ENCODE measurements around the gene CASP8.

DNA sequence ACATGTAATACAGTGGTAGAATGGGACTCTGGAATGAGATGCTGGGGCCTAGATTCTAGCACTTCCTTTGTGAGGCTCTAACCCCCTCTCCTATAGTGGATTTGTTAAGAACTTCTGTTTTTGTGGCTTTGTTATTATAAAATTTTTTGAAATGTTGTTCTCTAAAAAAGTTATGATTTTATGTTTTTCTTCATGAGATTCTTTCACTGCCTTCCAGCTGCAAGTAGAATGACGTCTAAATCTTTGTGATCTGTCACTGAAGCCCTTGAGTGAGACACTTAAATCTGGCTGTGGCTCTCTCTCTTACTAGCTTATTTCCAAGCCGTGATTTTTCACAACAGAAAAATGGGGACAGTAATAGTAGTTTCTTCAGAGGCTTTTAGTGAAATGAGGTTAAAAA, 1.6 kb downstream of the CASP8 start:
- no peak for TF ChIP-seq RFX5 (IDR thresholded peaks at IDR 0.05; ENCODE audit: low read depth, low read length)
- TF ChIP-seq ATF1 (CRISPR knock-in tag; IDR thresholded peaks at IDR 0.05) = no peak
- TF ChIP-seq ATF1 (tag; IDR thresholded peaks at IDR 0.05) = no peak
- no peak for TF ChIP-seq NBN (IDR thresholded peaks at IDR 0.05; ENCODE audit: low read depth)
- no peak for TF ChIP-seq USF1 (CRISPR knock-in tag; IDR thresholded peaks at IDR 0.05)
- no peak for TF ChIP-seq NFE2L1 (tag; IDR thresholded peaks at IDR 0.05; ENCODE audit: borderline replicate concordance, low read depth)
- TF ChIP-seq CBX2 (IDR thresholded peaks at IDR 0.05; ENCODE audit: insufficient read depth, low read length, poor library complexity, severe bottlenecking) = no peak
- TF ChIP-seq ARID3A (IDR thresholded peaks at IDR 0.05; ENCODE audit: borderline replicate concordance, low read depth, low read length) = no peak
- TF ChIP-seq, protein P1, sequence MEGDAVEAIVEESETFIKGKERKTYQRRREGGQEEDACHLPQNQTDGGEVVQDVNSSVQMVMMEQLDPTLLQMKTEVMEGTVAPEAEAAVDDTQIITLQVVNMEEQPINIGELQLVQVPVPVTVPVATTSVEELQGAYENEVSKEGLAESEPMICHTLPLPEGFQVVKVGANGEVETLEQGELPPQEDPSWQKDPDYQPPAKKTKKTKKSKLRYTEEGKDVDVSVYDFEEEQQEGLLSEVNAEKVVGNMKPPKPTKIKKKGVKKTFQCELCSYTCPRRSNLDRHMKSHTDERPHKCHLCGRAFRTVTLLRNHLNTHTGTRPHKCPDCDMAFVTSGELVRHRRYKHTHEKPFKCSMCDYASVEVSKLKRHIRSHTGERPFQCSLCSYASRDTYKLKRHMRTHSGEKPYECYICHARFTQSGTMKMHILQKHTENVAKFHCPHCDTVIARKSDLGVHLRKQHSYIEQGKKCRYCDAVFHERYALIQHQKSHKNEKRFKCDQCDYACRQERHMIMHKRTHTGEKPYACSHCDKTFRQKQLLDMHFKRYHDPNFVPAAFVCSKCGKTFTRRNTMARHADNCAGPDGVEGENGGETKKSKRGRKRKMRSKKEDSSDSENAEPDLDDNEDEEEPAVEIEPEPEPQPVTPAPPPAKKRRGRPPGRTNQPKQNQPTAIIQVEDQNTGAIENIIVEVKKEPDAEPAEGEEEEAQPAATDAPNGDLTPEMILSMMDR (IDR thresholded peaks at IDR 0.05 in 2 of 3, conservative IDR thresholded peaks at IDR 0.05 in 1 of 3; ENCODE audit: insufficient read depth in 2 of 3, low read depth in 1 of 3, low read length in 3 of 3) = no peak
- TF ChIP-seq POLR2B (IDR thresholded peaks at IDR 0.05; ENCODE audit: low read depth, partially characterized antibody) = no peak
- no peak for TF ChIP-seq ATF3 (IDR thresholded peaks at IDR 0.05)
- no peak for TF ChIP-seq ATF3 (CRISPR knock-in tag; conservative IDR thresholded peaks at IDR 0.05)
- no peak for TF ChIP-seq MTF1 (CRISPR knock-in tag; IDR thresholded peaks at IDR 0.05; ENCODE audit: borderline replicate concordance)
- TF ChIP-seq TRIM24 (IDR thresholded peaks at IDR 0.05) = no peak
